ENCODE measurements around the gene RAB10. TPM values are rescaled to one million over a fixed set of nuclear protein-coding genes. Genes with fewer than 3 reads are reported as not detected.

The RAB10 gene
- total RNA-seq, 1 experiment from 2014 or later, result 130 TPM

- H2BK120ac ChIP-seq (ENCODE audit: low read depth, low read length, poor library complexity, severe bottlenecking), result no peak overlapping the region
- H3K4ac ChIP-seq (ENCODE audit: low read depth, low read length), result no peak overlapping the region
- H4K8ac ChIP-seq (replicated peaks; ENCODE audit: insufficient read length, low read depth, low read length), result no peak overlapping the region
- H3K9ac ChIP-seq (ENCODE audit: extremely low read depth, insufficient read length, low read length), result no peak overlapping the region
- no peak overlapping the region for H3T11ph ChIP-seq (ENCODE audit: low read length)
- H3K56ac ChIP-seq (ENCODE audit: insufficient read length, low read depth, low read length), result no peak overlapping the region
- WGBS (ENCODE audit: extremely low coverage, insufficient read length, low lambda C conversion rate), result no CpG with 5 or more reads among the region's 5 CpGs
- H2AK5ac ChIP-seq (ENCODE audit: insufficient read length, low read length), result no peak overlapping the region
- H3K27me3 ChIP-seq (ENCODE audit: insufficient read depth, low read length), result no peaks in the 10 kb centered on the region
- no peak overlapping the region for H3K27ac ChIP-seq (ENCODE audit: insufficient read length, low read depth, low read length)
- Mint-ChIP-seq H3K36me3 (ENCODE audit: insufficient read depth in 1 of 3, low read depth in 3 of 3) (peaks cover 34 to 43% (median 38%) of the 10 kb centered on the region in 3 experiments), H3K27ac (no peak overlapping the region), H3K27me3 (ENCODE audit: low read depth) (no peaks in the 10 kb centered on the region), H3K4me3 (no peak overlapping the region), H3K4me1 (peaks cover 13 to 17% of the 10 kb centered on the region in 2 experiments), H3K9me3 (peaks cover 28 to 30% of the 10 kb centered on the region in 2 experiments)
- TF ChIP-seq, protein P1, sequence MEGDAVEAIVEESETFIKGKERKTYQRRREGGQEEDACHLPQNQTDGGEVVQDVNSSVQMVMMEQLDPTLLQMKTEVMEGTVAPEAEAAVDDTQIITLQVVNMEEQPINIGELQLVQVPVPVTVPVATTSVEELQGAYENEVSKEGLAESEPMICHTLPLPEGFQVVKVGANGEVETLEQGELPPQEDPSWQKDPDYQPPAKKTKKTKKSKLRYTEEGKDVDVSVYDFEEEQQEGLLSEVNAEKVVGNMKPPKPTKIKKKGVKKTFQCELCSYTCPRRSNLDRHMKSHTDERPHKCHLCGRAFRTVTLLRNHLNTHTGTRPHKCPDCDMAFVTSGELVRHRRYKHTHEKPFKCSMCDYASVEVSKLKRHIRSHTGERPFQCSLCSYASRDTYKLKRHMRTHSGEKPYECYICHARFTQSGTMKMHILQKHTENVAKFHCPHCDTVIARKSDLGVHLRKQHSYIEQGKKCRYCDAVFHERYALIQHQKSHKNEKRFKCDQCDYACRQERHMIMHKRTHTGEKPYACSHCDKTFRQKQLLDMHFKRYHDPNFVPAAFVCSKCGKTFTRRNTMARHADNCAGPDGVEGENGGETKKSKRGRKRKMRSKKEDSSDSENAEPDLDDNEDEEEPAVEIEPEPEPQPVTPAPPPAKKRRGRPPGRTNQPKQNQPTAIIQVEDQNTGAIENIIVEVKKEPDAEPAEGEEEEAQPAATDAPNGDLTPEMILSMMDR (conservative IDR thresholded peaks at IDR 0.05), result no peak
- H3K14ac ChIP-seq (ENCODE audit: insufficient read depth, low read length), result no peak overlapping the region
- no peak for DNase-seq
- no peaks in the 10 kb centered on the region for H3K4me1 ChIP-seq (ENCODE audit: insufficient read depth, low read length)
- no peaks in the 10 kb centered on the region for H4K20me1 ChIP-seq (ENCODE audit: control insufficient read depth, insufficient read depth, insufficient read length)
- no peak overlapping the region for H3K18ac ChIP-seq (ENCODE audit: insufficient read length, low read depth, low read length)
- peaks cover 13% of the 10 kb centered on the region; the same call in 1 of the 2 replicates for H3K79me2 ChIP-seq (ENCODE audit: insufficient read depth, low read length)
- no peak overlapping the region for H4K5ac ChIP-seq (ENCODE audit: insufficient read length, low read depth, low read length)
- no peak overlapping the region for H4K91ac ChIP-seq (ENCODE audit: insufficient read length, low read depth, low read length)
- no peak overlapping the region for H3K4me2 ChIP-seq (ENCODE audit: insufficient read depth, insufficient read length, low read length)
- H3K9me3 ChIP-seq (ENCODE audit: control insufficient read depth, low read depth, low read length), result peaks cover 6% of the 10 kb centered on the region
- no peak overlapping the region for H2BK15ac ChIP-seq (ENCODE audit: low read depth, low read length)
- H2AFZ ChIP-seq (ENCODE audit: low read length), result no peak overlapping the region
- peaks cover 7% of the 10 kb centered on the region for H3K79me1 ChIP-seq (ENCODE audit: insufficient read depth, low read depth, low read length, poor library complexity, severe bottlenecking)
- no peak overlapping the region for H2BK5ac ChIP-seq (ENCODE audit: insufficient read length, low read length)
- no peak overlapping the region for H2BK20ac ChIP-seq (ENCODE audit: low read depth, low read length, poor library complexity, severe bottlenecking)
- no peak overlapping the region for H2BK12ac ChIP-seq (ENCODE audit: insufficient read length, low read depth, low read length)
- H3K23ac ChIP-seq (ENCODE audit: insufficient read length, low read depth, low read length), result no peak overlapping the region
- H3K23me2 ChIP-seq (ENCODE audit: insufficient read length, low read depth, low read length, poor library complexity, severe bottlenecking), result no peaks in the 10 kb centered on the region
These were observed 47.7 kb downstream of the RAB10 start for GRCh38 chr2:26081556-26081955.

All from H9 (cell line).